ENCODE measurements around the gene KIF16B.

DNA sequence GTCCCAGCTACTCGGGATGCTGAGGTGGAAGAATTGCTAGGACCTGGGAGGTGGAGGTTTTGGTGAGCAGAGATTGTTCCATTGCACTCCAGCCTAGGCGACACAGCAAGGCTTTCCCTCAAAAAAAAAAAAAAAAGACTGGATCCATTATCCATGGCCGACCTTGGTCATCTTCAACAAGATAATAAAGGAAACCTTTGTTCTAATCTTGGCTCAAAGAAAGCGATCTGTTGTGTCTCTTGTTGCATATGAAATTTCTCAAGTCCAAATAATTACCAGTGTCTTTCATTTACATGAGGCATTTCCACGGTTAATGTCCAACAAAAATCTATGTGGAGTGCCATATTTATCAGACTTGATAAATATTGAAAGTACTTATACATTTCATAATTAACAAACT lies 23.7 kb upstream of the KIF16B start:
- no peak for TF ChIP-seq TEAD1 (CRISPR knock-in tag; IDR thresholded peaks at IDR 0.05)
- TF ChIP-seq, protein P1, sequence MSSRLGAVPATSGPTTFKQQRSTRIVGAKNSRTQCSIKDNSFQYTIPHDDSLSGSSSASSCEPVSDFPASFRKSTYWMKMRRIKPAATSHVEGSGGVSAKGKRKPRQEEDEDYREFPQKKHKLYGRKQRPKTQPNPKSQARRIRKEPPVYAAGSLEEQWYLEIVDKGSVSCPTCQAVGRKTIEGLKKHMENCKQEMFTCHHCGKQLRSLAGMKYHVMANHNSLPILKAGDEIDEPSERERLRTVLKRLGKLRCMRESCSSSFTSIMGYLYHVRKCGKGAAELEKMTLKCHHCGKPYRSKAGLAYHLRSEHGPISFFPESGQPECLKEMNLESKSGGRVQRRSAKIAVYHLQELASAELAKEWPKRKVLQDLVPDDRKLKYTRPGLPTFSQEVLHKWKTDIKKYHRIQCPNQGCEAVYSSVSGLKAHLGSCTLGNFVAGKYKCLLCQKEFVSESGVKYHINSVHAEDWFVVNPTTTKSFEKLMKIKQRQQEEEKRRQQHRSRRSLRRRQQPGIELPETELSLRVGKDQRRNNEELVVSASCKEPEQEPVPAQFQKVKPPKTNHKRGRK (CRISPR knock-in tag; IDR thresholded peaks at IDR 0.05; ENCODE audit: borderline replicate concordance) = no peak

Data from WTC11 (cell line).